K562 (cell line): Measurements from ENCODE around the gene GAPVD1. TPM values are rescaled to one million over a fixed set of nuclear protein-coding genes. Genes with fewer than 3 reads are reported as not detected.

Experiments
- BDP1 ChIP-seq: IDR thresholded peaks from 3 replicates; pipeline ENCODE4 v1.6.1; 2011; ENCODE audit not compliant: insufficient read length, insufficient read depth
- CREB3 ChIP-seq: fragments of 450-650 bp; conservative IDR thresholded peaks from 2 replicates; pipeline ENCODE4 v1.6.1; 2016; ENCODE audit warnings: missing genetic modification characterization, low read depth, mild to moderate bottlenecking, missing compliant biosample characterization, moderate library complexity
- ELF1 ChIP-seq: fragments of 200-800 bp; sonication (Bioruptor generic); IDR thresholded peaks from 2 replicates; pipeline ENCODE4 v1.6.1; 2016; ENCODE audit warnings: missing genetic modification characterization, missing compliant biosample characterization
- ETV6 ChIP-seq, 3 experiments: fragments of 150-350 bp in 1 of 3; sonication (generic) in 1 of 3; formaldehyde crosslinking in 1 of 3; IDR thresholded peaks; 2 replicates each; pipeline versions ENCODE4 v1.6.1 to v1.8.0; 2014 to 2022; ENCODE audit warnings: borderline replicate concordance in 2 of 3, low read depth in 2 of 3, antibody characterized with exemption in 1 of 3, low read length in 1 of 3, mild to moderate bottlenecking in 1 of 3, missing genetic modification reagents in 1 of 3
- JUND ChIP-seq, 2 experiments: IDR thresholded peaks; 2 replicates in 1 of 2; 3 replicates in 1 of 2; pipeline ENCODE4 v1.6.1; 2011; ENCODE audit warnings: borderline replicate concordance in 2 of 2, low read depth in 2 of 2, low read length in 2 of 2, improper control_type of control experiment in 1 of 2, missing biosample characterization in 1 of 2, missing genetic modification characterization in 1 of 2, missing genetic modification reagents in 1 of 2
- KDM1A ChIP-seq, 2 experiments: fragments of 450-650 bp; IDR thresholded peaks; 2 replicates each; pipeline ENCODE4 v1.6.1; 2016; ENCODE audit warnings: mild to moderate bottlenecking in 2 of 2
- PHF8 ChIP-seq: fragments of 200-600 bp; sonication (generic); IDR thresholded peaks from 2 replicates; pipeline ENCODE4 v1.6.1; 2012; ENCODE audit warnings: mixed run types, mild to moderate bottlenecking, inconsistent platforms, low read length, moderate library complexity, borderline replicate concordance
- RAD51 ChIP-seq: fragments of 450-650 bp; IDR thresholded peaks from 2 replicates; pipeline ENCODE4 v1.7.1; 2016; ENCODE audit warnings: low read depth, mild to moderate bottlenecking, borderline replicate concordance
- SIN3A ChIP-seq, 2 experiments: fragments of 150-350 bp in 1 of 2; IDR thresholded peaks; 2 replicates each; pipeline ENCODE4 v1.6.1; 2011 to 2016; ENCODE audit warnings: borderline replicate concordance in 2 of 2, low read depth in 2 of 2, low read length in 2 of 2, mild to moderate bottlenecking in 2 of 2, moderate library complexity in 2 of 2; ENCODE audit not compliant: control insufficient read depth in 1 of 2
- STAT5B ChIP-seq: fragments of 250-450 bp; sonication (Bioruptor Pico); IDR thresholded peaks from 2 replicates; pipeline ENCODE4 v1.8.0; 2021; ENCODE audit warnings: mild to moderate bottlenecking, inconsistent platforms
- TAF1 ChIP-seq: IDR thresholded peaks from 2 replicates; pipeline ENCODE4 v1.6.1; 2011; ENCODE audit warnings: mild to moderate bottlenecking, low read length, moderate library complexity; ENCODE audit not compliant: insufficient read depth, control insufficient read depth, severe bottlenecking; ENCODE audit errors: extremely low read depth
- TCF7L2 ChIP-seq: fragments of 150-350 bp; IDR thresholded peaks from 2 replicates; pipeline ENCODE4 v1.6.1; 2016; ENCODE audit warnings: low read depth, mild to moderate bottlenecking, low read length, moderate library complexity
- ZNF12 ChIP-seq: sonication (generic); formaldehyde crosslinking; IDR thresholded peaks from 2 replicates; pipeline ENCODE4 v1.4.0; 2020; ENCODE audit warnings: mild to moderate bottlenecking, missing genetic modification reagents
- ZNF212 ChIP-seq: fragments of 450-650 bp; formaldehyde crosslinking; IDR thresholded peaks from 2 replicates; pipeline ENCODE4 v1.4.0; 2020; ENCODE audit warnings: mild to moderate bottlenecking
- polyA plus RNA-seq, 8 experiments: library from polyadenylated mRNA; depleted of rRNA in 4 of 8; stranded (reverse) in 5 of 8; unstranded in 3 of 8; fragments of >200 nt; fragmentation: Nextera tagmentation in 2 of 8; fragmentation: Illumina TruSeq in 1 of 8; extraction: Ambion mirVana in 2 of 8; extraction: Trizol in 1 of 8; gene quantifications; 2 replicates each; pipeline versions ENCODE4 v1.2.1 to v1.2.3, GENCODE V29; 2011 to 2014; ENCODE audit warnings: inconsistent platforms in 1 of 8, missing spikeins in 1 of 8
- total RNA-seq, 7 experiments: library from RNA; depleted of rRNA in 6 of 7; stranded (reverse); fragments of >200 nt in 6 of 7; fragmentation: Illumina TruSeq in 2 of 7; extraction: Trizol in 2 of 7; gene quantifications; 2 replicates each; pipeline versions ENCODE4 v1.2.1 to v1.2.3, GENCODE V29; 2011 to 2021; ENCODE audit warnings: low replicate concordance in 1 of 7
- TF ChIP-seq, protein P1 (sequence below): sonication (generic); formaldehyde crosslinking; IDR thresholded peaks from 2 replicates; pipeline ENCODE4 v1.8.1; 2023; ENCODE audit warnings: mild to moderate bottlenecking, missing genetic modification reagents
- TF ChIP-seq, protein P2 (sequence below): fragments of 250-450 bp; sonication (Bioruptor Pico); IDR thresholded peaks from 2 replicates; pipeline ENCODE4 v1.8.0; 2022; ENCODE audit warnings: inconsistent platforms, mild to moderate bottlenecking, moderate library complexity, borderline replicate concordance
- TF ChIP-seq, protein P3 (sequence below): fragments of 250-450 bp; sonication (Bioruptor Pico); IDR thresholded peaks from 2 replicates; pipeline ENCODE4 v1.5.0; 2022; ENCODE audit warnings: mild to moderate bottlenecking
- TF ChIP-seq, protein P4 (sequence below): fragments of 200-800 bp; sonication (Bioruptor generic); IDR thresholded peaks from 2 replicates; pipeline ENCODE4 v1.6.1; 2017; ENCODE audit warnings: missing genetic modification characterization, missing compliant biosample characterization

GAPVD1 gene
- total and polyA plus RNA-seq, 9 of the 15 experiments (the other 6 are each of a cell fraction or from before 2014, with no cell fraction given), result 9.5 to 66.1 (median 45.5) TPM

DNA sequence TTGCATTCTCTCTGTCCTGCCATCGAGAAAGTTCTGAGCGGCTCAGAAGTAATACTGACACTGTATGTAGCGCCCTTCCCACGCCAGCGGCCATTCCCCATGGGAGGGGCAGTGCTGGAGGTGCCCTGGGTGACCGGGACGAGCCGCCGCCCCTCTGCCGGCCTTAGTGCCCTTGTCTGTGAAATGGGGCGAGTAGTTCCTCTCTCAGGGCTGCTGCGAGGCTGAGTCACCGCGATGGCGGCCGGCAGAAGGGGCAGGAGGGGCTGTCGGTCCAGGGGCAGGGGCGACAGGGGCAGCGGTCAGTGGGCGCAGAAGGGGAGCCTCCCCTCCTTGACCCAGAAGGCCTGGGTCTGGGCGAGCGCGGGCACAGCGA, 148.9 kb downstream of the GAPVD1 start (continued):
- TF ChIP-seq, protein P1, sequence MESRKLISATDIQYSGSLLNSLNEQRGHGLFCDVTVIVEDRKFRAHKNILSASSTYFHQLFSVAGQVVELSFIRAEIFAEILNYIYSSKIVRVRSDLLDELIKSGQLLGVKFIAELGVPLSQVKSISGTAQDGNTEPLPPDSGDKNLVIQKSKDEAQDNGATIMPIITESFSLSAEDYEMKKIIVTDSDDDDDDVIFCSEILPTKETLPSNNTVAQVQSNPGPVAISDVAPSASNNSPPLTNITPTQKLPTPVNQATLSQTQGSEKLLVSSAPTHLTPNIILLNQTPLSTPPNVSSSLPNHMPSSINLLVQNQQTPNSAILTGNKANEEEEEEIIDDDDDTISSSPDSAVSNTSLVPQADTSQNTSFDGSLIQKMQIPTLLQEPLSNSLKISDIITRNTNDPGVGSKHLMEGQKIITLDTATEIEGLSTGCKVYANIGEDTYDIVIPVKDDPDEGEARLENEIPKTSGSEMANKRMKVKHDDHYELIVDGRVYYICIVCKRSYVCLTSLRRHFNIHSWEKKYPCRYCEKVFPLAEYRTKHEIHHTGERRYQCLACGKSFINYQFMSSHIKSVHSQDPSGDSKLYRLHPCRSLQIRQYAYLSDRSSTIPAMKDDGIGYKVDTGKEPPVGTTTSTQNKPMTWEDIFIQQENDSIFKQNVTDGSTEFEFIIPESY, result peak; percentile 96
- TF ChIP-seq RAD51, result no peak
- TF ChIP-seq PHF8, result peak; percentile 46; the same call in 1 of the 2 replicates
- TF ChIP-seq ETV6 (IDR thresholded peaks at IDR 0.05; ENCODE audit: borderline replicate concordance in 1 of 2, low read depth in 2 of 2, low read length in 1 of 2), result no peak
- no peak for TF ChIP-seq ETV6 (CRISPR knock-in tag; IDR thresholded peaks at IDR 0.05; ENCODE audit: borderline replicate concordance)
- peak in 1 of 2 experiments; percentile 5; a peak in 1 of 4 replicates for TF ChIP-seq KDM1A (IDR thresholded peaks at IDR 0.05)
- no peak for TF ChIP-seq SIN3A (IDR thresholded peaks at IDR 0.05; ENCODE audit: borderline replicate concordance in 2 of 2, control insufficient read depth in 1 of 2, low read depth in 2 of 2, low read length in 2 of 2)
- TF ChIP-seq BDP1, result no peak
- TF ChIP-seq JUND (IDR thresholded peaks at IDR 0.05; ENCODE audit: borderline replicate concordance, low read depth, low read length), result no peak
- no peak for TF ChIP-seq JUND (tag; IDR thresholded peaks at IDR 0.05; ENCODE audit: borderline replicate concordance, low read depth, low read length)
- TF ChIP-seq TAF1, result peak; percentile 21
- TF ChIP-seq, protein P2, sequence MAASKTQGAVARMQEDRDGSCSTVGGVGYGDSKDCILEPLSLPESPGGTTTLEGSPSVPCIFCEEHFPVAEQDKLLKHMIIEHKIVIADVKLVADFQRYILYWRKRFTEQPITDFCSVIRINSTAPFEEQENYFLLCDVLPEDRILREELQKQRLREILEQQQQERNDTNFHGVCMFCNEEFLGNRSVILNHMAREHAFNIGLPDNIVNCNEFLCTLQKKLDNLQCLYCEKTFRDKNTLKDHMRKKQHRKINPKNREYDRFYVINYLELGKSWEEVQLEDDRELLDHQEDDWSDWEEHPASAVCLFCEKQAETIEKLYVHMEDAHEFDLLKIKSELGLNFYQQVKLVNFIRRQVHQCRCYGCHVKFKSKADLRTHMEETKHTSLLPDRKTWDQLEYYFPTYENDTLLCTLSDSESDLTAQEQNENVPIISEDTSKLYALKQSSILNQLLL (CRISPR knock-in tag), result no peak
- TF ChIP-seq, protein P3, sequence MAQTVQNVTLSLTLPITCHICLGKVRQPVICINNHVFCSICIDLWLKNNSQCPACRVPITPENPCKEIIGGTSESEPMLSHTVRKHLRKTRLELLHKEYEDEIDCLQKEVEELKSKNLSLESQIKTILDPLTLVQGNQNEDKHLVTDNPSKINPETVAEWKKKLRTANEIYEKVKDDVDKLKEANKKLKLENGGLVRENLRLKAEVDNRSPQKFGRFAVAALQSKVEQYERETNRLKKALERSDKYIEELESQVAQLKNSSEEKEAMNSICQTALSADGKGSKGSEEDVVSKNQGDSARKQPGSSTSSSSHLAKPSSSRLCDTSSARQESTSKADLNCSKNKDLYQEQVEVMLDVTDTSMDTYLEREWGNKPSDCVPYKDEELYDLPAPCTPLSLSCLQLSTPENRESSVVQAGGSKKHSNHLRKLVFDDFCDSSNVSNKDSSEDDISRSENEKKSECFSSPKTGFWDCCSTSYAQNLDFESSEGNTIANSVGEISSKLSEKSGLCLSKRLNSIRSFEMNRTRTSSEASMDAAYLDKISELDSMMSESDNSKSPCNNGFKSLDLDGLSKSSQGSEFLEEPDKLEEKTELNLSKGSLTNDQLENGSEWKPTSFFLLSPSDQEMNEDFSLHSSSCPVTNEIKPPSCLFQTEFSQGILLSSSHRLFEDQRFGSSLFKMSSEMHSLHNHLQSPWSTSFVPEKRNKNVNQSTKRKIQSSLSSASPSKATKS (CRISPR knock-in tag), result no peak
- no peak for TF ChIP-seq STAT5B (CRISPR knock-in tag)
- no peak for TF ChIP-seq CREB3
- TF ChIP-seq ZNF12, result 0 out of 2 replicates have a peak, but pooled peaks have one; percentile 50
- TF ChIP-seq, protein P4, sequence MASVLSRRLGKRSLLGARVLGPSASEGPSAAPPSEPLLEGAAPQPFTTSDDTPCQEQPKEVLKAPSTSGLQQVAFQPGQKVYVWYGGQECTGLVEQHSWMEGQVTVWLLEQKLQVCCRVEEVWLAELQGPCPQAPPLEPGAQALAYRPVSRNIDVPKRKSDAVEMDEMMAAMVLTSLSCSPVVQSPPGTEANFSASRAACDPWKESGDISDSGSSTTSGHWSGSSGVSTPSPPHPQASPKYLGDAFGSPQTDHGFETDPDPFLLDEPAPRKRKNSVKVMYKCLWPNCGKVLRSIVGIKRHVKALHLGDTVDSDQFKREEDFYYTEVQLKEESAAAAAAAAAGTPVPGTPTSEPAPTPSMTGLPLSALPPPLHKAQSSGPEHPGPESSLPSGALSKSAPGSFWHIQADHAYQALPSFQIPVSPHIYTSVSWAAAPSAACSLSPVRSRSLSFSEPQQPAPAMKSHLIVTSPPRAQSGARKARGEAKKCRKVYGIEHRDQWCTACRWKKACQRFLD (CRISPR knock-in tag), result no peak
- TF ChIP-seq ELF1 (tag), result no peak
- no peak for TF ChIP-seq ZNF212 (CRISPR knock-in tag)
- no peak for TF ChIP-seq TCF7L2
